ENCODE data around the gene UBE2B.
"Not testable (repeated sequence)": the region's sequence is repeated elsewhere in the genome, so short reads cannot be mapped to it uniquely, and the experiment has no call there.

Gene UBE2B

DNA sequence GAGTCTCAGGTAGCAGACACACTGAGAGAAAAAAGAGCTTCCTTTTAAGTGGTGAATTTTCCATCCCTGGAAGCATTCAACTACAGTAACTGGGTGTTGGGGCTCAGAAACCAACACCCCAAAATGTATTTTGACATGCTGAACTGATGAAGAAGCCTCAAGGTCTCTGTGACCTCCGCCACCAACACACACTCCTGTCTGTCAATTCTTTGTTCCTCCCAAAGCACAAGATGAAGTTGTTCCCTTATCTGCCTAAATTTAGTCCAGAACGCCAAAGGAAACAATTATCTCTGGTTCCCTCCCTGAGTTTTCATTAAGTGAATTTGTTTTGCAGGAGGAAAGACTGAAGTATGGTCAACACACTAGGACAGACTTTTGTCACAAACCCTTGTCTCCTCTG lies 41.7 kb downstream of the UBE2B start:
- TF ChIP-seq, protein P1, sequence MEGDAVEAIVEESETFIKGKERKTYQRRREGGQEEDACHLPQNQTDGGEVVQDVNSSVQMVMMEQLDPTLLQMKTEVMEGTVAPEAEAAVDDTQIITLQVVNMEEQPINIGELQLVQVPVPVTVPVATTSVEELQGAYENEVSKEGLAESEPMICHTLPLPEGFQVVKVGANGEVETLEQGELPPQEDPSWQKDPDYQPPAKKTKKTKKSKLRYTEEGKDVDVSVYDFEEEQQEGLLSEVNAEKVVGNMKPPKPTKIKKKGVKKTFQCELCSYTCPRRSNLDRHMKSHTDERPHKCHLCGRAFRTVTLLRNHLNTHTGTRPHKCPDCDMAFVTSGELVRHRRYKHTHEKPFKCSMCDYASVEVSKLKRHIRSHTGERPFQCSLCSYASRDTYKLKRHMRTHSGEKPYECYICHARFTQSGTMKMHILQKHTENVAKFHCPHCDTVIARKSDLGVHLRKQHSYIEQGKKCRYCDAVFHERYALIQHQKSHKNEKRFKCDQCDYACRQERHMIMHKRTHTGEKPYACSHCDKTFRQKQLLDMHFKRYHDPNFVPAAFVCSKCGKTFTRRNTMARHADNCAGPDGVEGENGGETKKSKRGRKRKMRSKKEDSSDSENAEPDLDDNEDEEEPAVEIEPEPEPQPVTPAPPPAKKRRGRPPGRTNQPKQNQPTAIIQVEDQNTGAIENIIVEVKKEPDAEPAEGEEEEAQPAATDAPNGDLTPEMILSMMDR (IDR thresholded peaks at IDR 0.05; ENCODE audit: insufficient read depth, low read depth, low read length, missing control alignments): no peak
- no peak overlapping the region for H3K4me3 ChIP-seq (ENCODE audit: low read depth, low read length)
- DNase-seq (ENCODE audit: low read depth): no peak

DNA sequence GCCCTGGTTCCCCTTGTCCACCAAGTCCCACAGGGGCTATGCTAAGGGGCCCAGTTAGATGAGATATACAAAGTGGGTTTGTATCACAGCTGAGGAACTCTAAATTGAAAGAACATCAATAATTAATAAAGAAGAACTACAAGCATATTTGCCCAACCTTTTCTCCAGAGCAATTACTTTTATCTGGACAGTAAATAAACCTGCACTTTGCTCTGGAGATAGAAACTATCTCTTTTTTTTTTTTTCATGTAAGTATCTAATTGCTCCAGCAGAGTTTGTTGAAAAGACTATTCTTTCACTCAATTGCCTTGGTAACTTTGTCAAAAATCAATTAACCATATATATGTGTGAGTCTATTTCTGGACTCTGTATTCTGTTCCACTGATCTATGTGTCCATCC lies 46.3 kb downstream of the UBE2B start:
- H3K4me3 ChIP-seq (ENCODE audit: low read depth, low read length): no peak overlapping the region
- TF ChIP-seq, protein P1 (IDR thresholded peaks at IDR 0.05; ENCODE audit: insufficient read depth, low read depth, low read length, missing control alignments): no peak
- no peak for DNase-seq (ENCODE audit: low read depth)

DNA sequence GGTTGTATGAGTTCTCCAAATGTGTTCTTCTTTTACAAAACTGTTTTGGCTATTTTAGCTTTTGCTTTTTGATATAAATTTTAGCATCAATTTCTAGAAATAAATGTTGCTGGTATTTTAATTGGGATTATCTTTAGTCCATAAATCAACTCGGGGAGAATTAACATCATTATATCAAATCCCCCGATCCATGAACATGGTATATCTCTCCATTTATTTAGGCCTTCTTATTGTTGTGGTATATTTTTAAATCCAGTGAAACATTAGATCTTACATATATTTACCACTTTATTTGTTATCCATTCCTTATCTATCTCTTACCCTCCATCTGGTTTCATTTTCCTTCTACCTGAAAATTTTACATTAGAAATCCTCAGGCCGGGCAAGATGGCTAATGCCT lies 47.6 kb downstream of the UBE2B start:
- H3K4me3 ChIP-seq (ENCODE audit: low read depth, low read length): no peak overlapping the region
- TF ChIP-seq, protein P1 (IDR thresholded peaks at IDR 0.05; ENCODE audit: insufficient read depth, low read depth, low read length, missing control alignments): no peak
- DNase-seq (ENCODE audit: low read depth): no peak

DNA sequence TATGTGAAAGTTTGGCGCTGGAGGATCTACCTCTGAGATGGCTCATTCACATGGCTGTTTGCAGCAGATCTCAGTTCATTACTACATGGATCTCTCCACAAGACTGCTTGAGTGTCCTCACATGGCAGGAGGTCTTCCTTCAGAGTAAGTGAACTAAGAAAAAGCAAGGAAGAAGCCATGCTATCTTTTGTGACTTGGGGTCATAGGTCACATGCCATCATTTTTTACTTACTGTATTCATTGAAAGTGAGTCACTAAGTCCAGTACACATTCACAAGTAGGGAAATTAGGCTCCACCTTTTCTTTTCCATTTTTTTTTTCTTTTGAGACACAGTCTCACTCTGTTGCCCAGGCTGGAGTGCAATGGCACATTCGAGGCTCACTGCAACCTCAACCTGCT lies 49.0 kb downstream of the UBE2B start:
- DNase-seq (ENCODE audit: low read depth): no peak
- no peak overlapping the region for H3K4me3 ChIP-seq (ENCODE audit: low read depth, low read length)
- TF ChIP-seq, protein P1 (IDR thresholded peaks at IDR 0.05; ENCODE audit: insufficient read depth, low read depth, low read length, missing control alignments): no peak

DNA sequence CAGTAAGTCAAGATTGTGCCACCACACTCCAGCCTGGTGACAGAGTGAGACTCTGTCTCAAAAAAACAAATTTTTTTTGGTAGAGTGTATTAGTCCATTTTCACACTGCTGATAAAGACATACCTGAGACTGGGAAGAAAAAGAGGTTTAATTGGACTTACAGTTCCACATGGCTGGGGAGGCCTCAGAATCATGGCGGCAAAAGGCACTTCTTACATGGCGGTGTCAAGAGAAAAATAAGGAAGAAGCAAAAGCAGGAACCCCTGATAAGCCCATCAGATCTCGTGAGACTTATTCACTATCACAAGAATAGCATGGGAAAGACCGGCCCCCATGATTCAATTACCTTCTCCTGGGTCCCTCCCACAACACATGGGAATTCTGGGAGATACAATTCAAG lies 49.7 kb downstream of the UBE2B start:
- H3K4me3 ChIP-seq (ENCODE audit: low read depth, low read length); DNase-seq (ENCODE audit: low read depth): not testable (repeated sequence)

DNA sequence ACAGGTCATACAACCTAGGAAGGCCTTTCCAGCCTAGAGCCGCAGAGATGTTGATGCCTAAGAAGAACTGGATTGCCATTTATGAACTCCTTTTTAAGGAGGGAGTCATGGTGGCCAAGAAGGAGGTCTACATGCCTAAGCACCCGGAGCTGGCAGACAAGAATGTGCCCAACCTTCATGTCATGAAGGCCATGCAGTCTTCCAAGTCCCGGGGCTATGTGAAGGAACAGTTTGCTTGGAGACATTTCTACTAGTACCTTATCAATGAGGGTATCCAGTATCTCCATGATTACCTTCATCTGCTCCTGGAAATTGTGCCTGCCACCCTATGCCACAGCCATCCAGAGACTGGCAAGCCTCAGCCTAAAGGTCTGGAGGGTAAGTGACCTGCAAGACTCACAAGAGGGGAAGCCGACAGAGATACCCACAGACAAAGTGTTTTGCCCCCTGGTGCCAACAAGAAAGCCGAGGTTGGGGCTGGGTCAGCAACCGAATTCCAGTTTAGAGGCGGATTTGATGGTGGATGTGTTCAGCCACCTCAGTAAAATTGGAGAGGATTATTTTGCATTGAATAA lies 51.5 kb downstream of the UBE2B start:
- H3K4me3 ChIP-seq (ENCODE audit: low read depth, low read length): no peak overlapping the region
- TF ChIP-seq, protein P1 (IDR thresholded peaks at IDR 0.05; ENCODE audit: insufficient read depth, low read depth, low read length, missing control alignments): no peak
- no peak for DNase-seq (ENCODE audit: low read depth)

DNA sequence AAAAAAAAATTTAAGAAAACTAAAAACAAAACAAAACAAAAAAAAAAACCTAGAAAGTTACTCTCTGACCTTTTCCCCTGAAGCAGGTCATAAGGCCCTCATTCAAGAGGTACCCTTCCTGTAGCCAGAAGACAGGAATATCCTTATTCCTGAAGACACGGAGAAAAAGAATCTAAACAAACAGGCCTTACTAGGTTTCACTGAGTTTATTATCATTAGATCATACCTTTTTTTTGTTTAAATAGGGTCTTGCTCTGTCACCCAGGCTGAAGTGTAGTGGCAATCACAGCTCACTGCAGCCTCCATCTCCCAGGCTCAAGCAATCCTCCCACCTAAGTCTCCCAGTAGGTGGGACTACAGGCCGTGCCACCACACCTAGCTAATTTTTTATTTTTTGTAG lies 52.0 kb downstream of the UBE2B start:
- no peak overlapping the region for H3K4me3 ChIP-seq (ENCODE audit: low read depth, low read length)
- TF ChIP-seq, protein P1 (IDR thresholded peaks at IDR 0.05; ENCODE audit: insufficient read depth, low read depth, low read length, missing control alignments): no peak
- DNase-seq (ENCODE audit: low read depth): no peak

Measured in GM12865 (cell line).